Measurements from ENCODE around the gene PWP1. TPM values are rescaled to one million over a fixed set of nuclear protein-coding genes. Genes with fewer than 3 reads are reported as not detected.

PWP1 gene
- total RNA-seq, 2 donors from 2014 or later = 35.7 to 37.8 TPM

DNA sequence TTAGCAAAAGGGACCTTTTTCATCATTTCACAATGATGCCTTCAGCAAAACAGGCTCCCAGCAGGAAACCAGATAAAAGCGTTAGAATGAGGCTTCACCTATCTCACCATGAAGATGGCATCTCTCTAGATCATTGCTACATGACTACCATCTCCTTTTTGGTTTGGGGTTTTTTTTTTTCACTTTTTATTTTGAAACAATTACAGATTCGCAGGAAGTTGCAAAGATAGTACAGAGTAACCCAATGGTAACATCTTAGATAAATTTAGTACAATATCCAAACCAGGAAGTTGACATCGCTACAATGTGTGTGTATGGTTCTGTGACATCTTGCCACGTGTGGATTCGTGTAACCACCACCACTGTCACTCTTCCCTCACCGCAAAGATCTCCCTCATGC lies 22.3 kb upstream of the PWP1 start:
- Mint-ChIP-seq H3K36me3 (ENCODE audit: low read depth) (no peaks in the 10 kb centered on the region), H3K4me1 (peaks cover 19% of the 10 kb centered on the region), H3K9me3 (no peaks in the 10 kb centered on the region), H3K27me3 (ENCODE audit: insufficient read depth) (peaks cover 8% of the 10 kb centered on the region), H3K27ac (no peak overlapping the region), H3K4me3 (no peak overlapping the region)
- no peak overlapping the region for H3K4me3 ChIP-seq (ENCODE audit: low read length)
- 78 to 95% methylated on average over 5 to 6 of the region's 6 CpGs for WGBS, 2 experiments (ENCODE audit: insufficient coverage in 1 of 2, insufficient read length in 1 of 2)
- H3K27ac ChIP-seq (ENCODE audit: low read depth, low read length) = no peak overlapping the region
- H3K4me1 ChIP-seq (ENCODE audit: control insufficient read depth, insufficient read depth, low read length) = no peaks in the 10 kb centered on the region
- H3K36me3 ChIP-seq (ENCODE audit: control insufficient read depth, insufficient read depth, low read length) = no peaks in the 10 kb centered on the region
- DNase-seq = no peak
- no peaks in the 10 kb centered on the region for H3K9me3 ChIP-seq (ENCODE audit: control insufficient read depth, low read length)
- TF ChIP-seq, protein P1, sequence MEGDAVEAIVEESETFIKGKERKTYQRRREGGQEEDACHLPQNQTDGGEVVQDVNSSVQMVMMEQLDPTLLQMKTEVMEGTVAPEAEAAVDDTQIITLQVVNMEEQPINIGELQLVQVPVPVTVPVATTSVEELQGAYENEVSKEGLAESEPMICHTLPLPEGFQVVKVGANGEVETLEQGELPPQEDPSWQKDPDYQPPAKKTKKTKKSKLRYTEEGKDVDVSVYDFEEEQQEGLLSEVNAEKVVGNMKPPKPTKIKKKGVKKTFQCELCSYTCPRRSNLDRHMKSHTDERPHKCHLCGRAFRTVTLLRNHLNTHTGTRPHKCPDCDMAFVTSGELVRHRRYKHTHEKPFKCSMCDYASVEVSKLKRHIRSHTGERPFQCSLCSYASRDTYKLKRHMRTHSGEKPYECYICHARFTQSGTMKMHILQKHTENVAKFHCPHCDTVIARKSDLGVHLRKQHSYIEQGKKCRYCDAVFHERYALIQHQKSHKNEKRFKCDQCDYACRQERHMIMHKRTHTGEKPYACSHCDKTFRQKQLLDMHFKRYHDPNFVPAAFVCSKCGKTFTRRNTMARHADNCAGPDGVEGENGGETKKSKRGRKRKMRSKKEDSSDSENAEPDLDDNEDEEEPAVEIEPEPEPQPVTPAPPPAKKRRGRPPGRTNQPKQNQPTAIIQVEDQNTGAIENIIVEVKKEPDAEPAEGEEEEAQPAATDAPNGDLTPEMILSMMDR (conservative IDR thresholded peaks at IDR 0.05) = no peak
- no peak overlapping the region for H3K9ac ChIP-seq (ENCODE audit: extremely low read depth, low read length, poor library complexity, severe bottlenecking)
- no peaks in the 10 kb centered on the region for H3K27me3 ChIP-seq (ENCODE audit: control insufficient read depth, insufficient read depth, low read length, poor library complexity, severe bottlenecking)

DNA sequence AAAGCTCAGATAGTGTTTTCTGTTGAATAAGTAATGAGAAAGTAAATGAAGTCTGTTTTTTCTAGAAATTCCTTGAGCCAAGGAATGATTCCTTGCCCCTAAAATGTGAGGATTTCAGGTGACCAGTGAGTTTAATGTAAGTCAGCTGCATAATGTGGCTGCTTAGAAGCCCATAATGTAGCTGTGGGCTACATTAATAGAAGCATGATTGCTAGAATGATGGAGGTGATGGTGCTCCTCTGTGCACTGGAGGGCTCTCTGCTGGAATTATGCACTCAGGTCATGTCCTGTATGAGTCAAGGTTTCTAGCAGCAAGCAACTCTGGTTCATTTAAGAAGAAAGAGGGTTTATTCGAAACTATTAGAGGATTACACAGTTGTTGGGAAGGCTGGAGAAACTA lies 19.6 kb upstream of the PWP1 start:
- no peaks in the 10 kb centered on the region for H3K36me3 ChIP-seq (ENCODE audit: control insufficient read depth, insufficient read depth, low read length)
- TF ChIP-seq, protein P1 (conservative IDR thresholded peaks at IDR 0.05) = no peak
- 100% methylated on average over 1 of the region's 1 CpG for WGBS, 2 experiments (ENCODE audit: insufficient coverage in 1 of 2, insufficient read length in 1 of 2)
- H3K4me1 Mint-ChIP-seq = peaks cover 15% of the 10 kb centered on the region
- no peak overlapping the region for H3K4me3 Mint-ChIP-seq
- no peak for DNase-seq
- peaks cover 5% of the 10 kb centered on the region for H3K27me3 Mint-ChIP-seq (ENCODE audit: insufficient read depth)
- H3K36me3 Mint-ChIP-seq (ENCODE audit: low read depth) = no peaks in the 10 kb centered on the region
- H3K9me3 ChIP-seq (ENCODE audit: control insufficient read depth, low read length) = no peaks in the 10 kb centered on the region
- H3K4me3 ChIP-seq (ENCODE audit: low read length) = no peak overlapping the region
- no peak overlapping the region for H3K27ac ChIP-seq (ENCODE audit: low read depth, low read length)
- no peaks in the 10 kb centered on the region for H3K4me1 ChIP-seq (ENCODE audit: control insufficient read depth, insufficient read depth, low read length)
- H3K9ac ChIP-seq (ENCODE audit: extremely low read depth, low read length, poor library complexity, severe bottlenecking) = no peak overlapping the region
- H3K9me3 Mint-ChIP-seq = no peaks in the 10 kb centered on the region
- H3K27ac Mint-ChIP-seq = peak overlapping the region; percentile 83
- no peaks in the 10 kb centered on the region for H3K27me3 ChIP-seq (ENCODE audit: control insufficient read depth, insufficient read depth, low read length, poor library complexity, severe bottlenecking)

DNA sequence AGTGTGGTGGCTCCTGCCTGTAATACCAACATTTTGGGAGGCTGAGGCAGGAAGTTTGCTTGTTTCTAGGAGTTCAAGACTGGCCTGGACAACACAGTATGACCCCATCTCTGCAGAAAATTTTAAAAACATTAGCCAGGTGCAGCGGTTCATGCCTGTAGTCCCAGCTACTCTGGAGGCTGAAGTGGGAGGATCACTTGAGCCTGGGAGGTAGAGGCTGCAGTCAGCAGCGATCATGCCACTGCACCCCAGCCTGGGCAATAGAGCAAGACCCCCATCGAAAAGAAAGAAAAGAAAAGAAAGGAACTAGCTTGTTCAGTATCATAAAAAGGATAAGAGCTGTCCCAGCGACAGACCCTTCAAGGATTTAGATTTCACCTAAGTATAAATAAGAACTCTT lies 18.1 kb upstream of the PWP1 start:
- peaks cover 5% of the 10 kb centered on the region for H3K27me3 Mint-ChIP-seq (ENCODE audit: insufficient read depth)
- H3K27ac ChIP-seq (ENCODE audit: low read depth, low read length) = no peak overlapping the region
- no peak overlapping the region for H3K27ac Mint-ChIP-seq
- no peaks in the 10 kb centered on the region for H3K9me3 ChIP-seq (ENCODE audit: control insufficient read depth, low read length)
- H3K36me3 Mint-ChIP-seq (ENCODE audit: low read depth) = no peaks in the 10 kb centered on the region
- H3K4me1 ChIP-seq (ENCODE audit: control insufficient read depth, insufficient read depth, low read length) = no peaks in the 10 kb centered on the region
- no peak overlapping the region for H3K4me3 Mint-ChIP-seq
- H3K4me3 ChIP-seq (ENCODE audit: low read length) = no peak overlapping the region
- WGBS, 2 experiments (ENCODE audit: insufficient coverage in 1 of 2, insufficient read length in 1 of 2) = 96 to 98% methylated on average over 4 of the region's 4 CpGs
- no peaks in the 10 kb centered on the region for H3K27me3 ChIP-seq (ENCODE audit: control insufficient read depth, insufficient read depth, low read length, poor library complexity, severe bottlenecking)
- no peaks in the 10 kb centered on the region for H3K9me3 Mint-ChIP-seq
- no peak for DNase-seq
- no peaks in the 10 kb centered on the region for H3K36me3 ChIP-seq (ENCODE audit: control insufficient read depth, insufficient read depth, low read length)
- TF ChIP-seq, protein P1 (conservative IDR thresholded peaks at IDR 0.05) = no peak
- no peak overlapping the region for H3K9ac ChIP-seq (ENCODE audit: extremely low read depth, low read length, poor library complexity, severe bottlenecking)
- peaks cover 17% of the 10 kb centered on the region for H3K4me1 Mint-ChIP-seq
